Stimulated activated CD8-positive, alpha-beta memory T cell treated with anti-CD3 and anti-CD28 coated beads, Interleukin-12 subunit alpha, Interleukin-12 subunit beta, amount 100 ng/mL, for 4 hours (primary cell): ENCODE measurements around the gene CSRP2.

Experiments
- DNase-seq: peaks from one replicate; pipeline ENCODE4 v3.0.0-alpha.2; 2020; ENCODE audit warnings: low read depth

Gene CSRP2

GRCh38 chr12:76878899-76879709 lies at the start of gene CSRP2:
CSRP2 (minus strand) TSS chr12:76879019; CDS start chr12:76866260, 12,759 bp downstream.
- peak; percentile 27 for DNase-seq

- DNase-seq: no peak
Measured at GRCh38 chr12:76927170-76927784, 48.5 kb upstream of the CSRP2 start.

DNA sequence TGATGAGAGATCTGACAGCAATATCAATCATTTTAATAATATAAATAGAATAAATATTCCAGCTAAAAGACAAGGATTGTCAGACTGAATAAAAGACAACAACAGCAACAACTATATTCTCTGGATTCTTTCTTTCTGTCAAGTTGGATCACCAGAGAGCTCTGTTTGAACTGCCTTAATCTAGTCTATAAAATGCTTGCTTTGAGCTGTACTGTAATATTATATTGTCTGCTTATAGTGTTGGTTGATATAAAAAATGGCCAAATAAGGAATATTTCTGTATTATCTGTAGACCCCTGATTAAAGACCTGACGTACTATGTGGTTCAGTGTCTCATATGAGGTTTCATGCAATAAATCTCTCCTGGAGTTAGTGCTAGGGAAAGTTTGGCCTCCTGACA lies 46.3 kb upstream of the CSRP2 start:
- no peak for DNase-seq

DNA sequence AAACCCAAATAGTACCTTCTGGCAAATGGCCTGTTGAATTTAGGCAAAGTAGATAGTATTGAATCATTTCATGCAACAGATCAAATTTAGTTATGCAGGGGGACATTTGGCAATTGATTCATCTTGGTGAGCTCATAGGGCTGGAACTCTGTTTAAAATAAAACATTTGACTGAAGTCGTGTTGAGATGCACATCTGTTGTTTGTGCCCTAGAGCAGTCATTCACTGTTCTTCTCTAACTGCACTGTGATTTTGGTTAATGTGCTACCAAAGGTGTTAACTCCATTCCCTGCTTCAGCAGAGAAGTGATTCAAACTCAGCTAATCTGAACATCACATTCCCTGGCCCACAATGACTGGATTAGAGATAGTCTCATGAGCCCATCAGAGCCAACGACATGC lies 44.0 kb upstream of the CSRP2 start:
- DNase-seq: no peak

DNA sequence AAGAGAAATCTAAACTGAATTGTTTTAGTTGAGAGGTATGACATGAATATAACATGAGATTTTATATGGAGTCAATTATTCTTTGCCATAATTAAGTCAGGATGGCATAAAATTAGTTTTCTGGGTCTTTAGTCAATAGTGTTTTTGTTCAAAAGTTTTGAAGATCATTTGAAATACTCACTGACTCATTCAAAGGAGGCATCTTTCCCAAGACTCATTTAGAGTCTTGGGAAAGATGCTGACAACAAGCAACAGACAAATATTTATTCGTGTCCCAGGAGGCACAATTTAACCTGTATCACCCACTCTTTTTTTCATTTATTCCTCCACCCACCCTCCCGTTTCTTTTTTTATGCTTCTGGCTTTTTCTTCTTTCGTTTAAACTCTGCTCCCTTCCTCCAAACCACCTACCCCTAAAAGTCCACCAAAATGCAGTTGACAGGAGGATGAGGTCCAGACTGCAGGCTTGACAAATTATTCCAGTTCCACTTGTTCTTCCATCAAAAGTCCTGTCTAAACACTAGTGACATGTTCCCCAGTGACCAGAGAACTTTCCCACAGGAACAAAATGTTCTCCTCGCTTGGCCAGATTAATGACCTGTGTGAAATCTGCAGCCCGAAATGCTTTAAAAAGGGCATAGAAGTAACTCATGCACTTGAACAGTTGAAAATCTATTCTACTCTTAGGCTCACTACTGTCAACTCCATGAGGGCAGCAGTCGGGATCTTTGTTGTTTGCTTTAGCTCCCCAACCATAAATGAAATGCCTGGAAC lies 43.3 kb upstream of the CSRP2 start:
- no peak for DNase-seq

DNA sequence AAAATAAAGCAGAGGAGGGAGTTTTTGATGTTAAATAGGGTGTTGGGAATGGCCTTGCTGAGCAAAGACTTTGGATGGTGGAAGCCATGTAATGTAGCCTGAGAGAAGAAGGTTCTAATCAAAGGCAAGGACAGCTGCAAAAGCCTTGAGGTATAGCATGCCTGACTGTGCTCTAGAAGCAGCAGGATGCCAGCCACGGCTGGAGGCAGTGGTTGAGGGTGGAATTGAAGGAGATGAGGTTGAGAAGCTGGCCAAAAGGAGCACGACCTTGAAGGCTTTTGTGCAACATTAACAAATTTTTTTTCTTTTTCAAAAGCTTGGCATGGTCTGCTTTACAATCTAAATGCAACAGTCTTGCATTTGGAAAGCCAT lies 42.3 kb upstream of the CSRP2 start:
- no peak for DNase-seq

DNA sequence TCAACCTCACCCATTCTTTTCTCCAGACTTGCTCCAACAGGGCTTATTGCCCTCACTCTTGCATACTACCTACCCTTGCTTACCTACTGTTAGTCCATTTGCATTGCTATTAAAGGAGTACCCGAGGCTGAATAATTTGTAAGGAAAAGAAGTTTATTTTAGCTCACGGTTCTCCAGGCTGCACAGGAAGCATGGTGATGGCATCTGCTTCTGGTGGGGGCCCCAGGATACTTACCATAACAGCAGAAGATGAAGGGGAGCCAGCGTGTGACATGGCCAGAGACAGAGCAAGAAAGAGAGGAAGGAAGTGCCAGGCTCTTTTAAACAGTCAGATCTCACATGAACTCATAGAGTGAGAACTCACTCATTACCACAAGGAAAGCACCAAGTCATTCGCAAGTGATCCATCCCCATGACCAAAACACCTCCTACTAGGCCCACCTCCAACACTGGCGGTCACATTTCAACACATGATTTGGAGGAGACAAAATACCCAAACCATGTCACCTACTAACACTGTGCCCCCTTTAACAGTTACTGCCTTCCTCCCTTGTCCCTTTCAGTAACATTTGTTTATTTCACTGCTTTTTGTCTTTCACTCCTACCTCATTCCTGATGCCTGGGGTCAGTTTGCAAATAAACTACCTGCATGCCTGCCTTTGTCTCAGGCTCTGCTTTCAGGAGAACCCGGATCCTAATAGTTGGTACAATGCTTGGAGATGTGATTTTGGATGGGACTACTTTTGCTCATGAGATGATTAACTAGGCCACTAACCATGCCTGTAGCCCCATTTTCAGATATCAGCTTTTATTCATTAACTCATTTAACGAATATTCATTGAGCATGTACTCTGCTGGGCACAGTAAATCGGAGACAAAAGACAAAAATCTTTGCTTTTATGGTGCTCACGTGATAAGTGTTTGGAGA lies 41.6 kb upstream of the CSRP2 start:
- no peak for DNase-seq

- DNase-seq: no peak
Measured at GRCh38 chr12:76919383-76920171, 40.8 kb upstream of the CSRP2 start.

GRCh38 chr12:76916170-76916540 lies 37.3 kb upstream of the CSRP2 start:
- DNase-seq: no peak

DNA sequence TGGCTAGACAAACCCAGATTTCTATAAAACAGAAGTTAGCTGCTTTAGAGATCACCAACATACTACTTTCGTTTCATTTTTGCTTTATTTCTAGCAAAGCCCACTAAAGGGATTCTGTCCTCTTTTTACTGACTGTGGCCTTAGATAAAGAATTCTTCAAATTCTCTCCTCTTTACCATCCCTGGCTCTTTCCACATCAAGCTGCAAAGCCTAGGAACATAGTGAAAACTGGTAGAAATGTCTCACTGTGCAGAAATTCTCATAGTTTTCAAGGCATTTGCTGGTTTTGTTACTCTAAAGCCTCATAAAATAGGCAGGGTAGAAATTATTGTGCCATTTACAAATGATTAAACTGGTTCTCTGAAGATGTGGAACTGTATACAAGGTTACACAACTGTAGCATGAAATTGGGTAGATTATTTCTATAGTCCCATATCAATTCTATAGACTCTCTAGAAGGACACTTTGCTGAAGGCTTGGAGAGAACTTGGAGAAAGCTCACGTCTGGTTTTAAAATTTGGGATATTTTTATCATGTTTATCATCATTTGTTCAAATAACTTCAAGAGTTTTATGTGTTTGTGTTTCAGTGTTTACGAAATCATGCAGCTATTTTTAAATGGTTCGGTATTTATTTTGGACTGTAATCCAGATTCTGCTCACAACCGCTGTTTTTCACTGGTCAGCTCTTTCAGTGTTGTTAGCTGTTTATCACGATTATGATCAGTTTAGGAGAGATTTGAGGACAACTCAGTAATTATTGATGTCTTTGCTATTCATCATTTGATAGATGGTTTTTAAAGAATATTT lies 36.7 kb upstream of the CSRP2 start:
- DNase-seq: no peak

- no peak for DNase-seq
Measured at GRCh38 chr12:76914102-76914859, 35.5 kb upstream of the CSRP2 start.

- DNase-seq: no peak
Measured at GRCh38 chr12:76909290-76909689, 30.5 kb upstream of the CSRP2 start.

DNA sequence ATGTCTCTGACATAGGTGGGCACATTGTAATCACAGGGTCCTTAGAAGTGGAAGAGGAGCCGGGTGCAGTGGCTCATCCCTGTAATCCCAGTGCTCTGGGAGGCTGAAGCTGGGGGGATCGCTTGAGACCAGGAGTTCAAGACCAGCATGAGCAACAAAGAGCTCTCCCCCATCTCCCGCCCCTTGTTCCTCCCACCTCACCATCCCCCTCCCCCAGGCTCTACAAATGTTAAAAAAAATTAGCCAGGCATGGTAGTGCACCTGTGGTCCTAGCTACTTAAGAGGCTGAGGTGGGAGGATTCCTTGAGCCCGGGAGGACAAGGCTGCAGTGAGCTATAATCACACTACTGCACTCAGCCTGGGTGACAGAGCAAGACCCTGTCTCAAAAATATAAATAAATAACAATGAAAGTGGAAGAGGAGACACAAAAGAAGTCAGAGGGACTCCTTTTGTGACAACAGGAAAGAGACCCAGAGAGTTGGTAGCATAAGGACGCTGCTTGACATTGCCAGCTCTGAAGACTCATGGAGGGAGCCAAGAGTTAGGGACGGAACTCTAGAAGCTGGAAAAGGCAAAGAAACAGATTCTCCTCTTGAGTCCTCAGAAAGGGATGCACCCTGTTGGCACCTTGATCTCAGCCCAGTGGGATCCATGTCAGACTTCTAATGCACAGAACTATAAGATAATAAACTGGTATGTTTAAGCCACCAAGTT lies 29.6 kb upstream of the CSRP2 start:
- no peak for DNase-seq

DNA sequence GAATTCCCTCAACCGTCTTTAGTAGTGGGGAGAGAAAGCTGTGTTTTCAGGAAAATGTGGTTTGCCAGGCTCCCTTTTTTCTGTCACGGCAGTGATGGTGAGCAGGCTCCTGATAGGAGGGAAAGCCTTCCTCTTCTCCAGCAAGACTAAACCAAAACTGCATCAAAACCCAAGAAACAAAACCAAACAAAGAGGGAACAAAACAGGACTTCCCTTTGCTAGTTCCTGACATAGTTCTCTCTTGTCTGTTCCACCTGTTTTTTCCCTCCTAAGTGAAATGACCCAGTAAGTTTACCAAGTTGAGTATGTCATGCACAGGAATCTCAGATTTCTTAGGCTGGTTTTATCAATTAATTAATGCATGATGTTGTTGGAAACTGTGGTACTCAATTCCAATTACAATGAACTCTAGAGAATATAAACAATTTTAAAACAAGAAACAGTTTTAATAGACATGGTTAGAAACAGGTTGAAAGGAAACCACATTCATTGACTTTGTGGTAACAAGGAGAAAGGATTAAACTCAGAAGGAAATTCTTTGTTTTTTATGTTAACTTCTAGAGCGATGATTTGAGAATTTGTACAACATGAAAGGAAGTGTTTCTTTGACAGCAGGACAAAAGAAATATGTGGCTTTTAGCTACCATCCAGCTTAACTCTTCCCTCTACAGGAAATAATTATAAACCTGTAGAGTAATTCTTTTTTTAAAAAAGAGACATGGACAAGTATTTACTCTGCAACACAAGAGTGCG lies 23.0 kb upstream of the CSRP2 start:
- no peak for DNase-seq

DNA sequence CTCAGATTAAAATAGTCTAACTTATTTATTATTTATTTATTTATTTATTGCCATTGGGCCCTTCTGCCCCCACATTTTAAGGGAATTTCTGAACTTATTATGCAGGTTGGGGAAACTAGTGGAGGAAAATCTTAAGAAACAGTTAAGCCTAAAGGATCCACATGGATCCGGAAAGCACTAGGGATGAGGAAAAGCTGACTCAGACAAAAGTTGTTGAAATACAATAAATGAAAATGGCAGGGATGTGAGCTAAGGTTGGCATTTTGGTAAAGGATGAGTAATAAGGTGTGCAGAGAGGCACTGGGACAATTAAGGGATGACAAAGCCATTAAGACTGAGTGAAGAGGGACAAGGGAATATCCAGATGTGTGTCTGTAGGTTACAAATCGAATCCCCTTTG lies 20.7 kb upstream of the CSRP2 start:
- DNase-seq: no peak

DNA sequence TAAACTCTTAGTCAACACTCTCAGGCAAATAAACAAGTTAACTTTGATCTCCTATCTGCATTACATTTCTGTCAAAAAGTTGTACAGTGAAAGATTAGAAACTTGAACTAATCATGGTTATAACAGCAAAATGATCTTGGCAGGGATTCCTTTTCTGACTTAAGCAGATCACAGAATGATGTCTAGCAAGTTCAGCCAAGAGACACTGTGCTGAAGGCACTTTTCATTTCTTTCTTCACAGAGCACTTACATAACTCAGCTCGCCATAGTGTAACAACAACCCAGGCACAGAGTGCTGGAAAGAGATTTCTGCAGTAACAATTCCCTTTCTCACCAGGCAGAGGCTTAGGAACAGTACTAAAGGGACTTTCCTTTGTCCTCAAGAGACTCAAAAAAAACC lies 19.6 kb upstream of the CSRP2 start:
- DNase-seq: no peak

DNA sequence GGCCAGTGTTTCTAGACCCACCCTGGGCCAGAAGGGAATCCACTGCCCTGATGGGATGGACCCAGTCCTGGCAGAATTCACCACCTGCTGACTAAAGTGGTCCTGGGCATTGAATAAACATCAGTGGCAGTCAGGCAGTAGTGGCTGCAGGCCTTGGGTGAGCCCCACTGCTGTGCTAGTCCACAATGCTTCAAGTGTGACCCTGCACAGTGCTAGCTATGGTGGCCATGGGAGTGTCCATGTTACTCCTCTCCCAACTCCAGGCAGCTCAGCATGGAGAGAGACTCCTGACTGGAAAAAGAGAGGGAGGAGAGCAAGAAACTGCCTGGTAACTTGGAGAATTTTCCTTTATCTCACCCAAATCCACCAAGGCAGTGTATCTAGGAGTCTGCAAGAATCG lies 17.5 kb upstream of the CSRP2 start:
- DNase-seq: no peak

- no peak for DNase-seq
Measured at GRCh38 chr12:76895796-76896195, 17.0 kb upstream of the CSRP2 start.
